NB4 (cell line): Measurements from ENCODE around the gene CSPG4.
"Not testable (repeated sequence)": the region's sequence is repeated elsewhere in the genome, so short reads cannot be mapped to it uniquely, and the experiment has no call there.

Experiments used
- DNase-seq: peaks from one replicate; pipeline ENCODE4 v3.0.0; 2010; ENCODE audit warnings: low read depth
- H3K4me3 ChIP-seq: one replicate; pipeline ENCODE4 v1.5.1; 2011; ENCODE audit warnings: mild to moderate bottlenecking, low read depth, low read length, moderate library complexity
- MYC ChIP-seq: IDR thresholded peaks from 2 replicates; pipeline ENCODE4 v1.6.1; 2011; ENCODE audit warnings: low read depth, low read length
- POLR2A ChIP-seq: IDR thresholded peaks from 2 replicates; pipeline ENCODE4 v1.6.1; 2011; ENCODE audit warnings: mild to moderate bottlenecking; ENCODE audit not compliant: insufficient read length; ENCODE audit errors: extremely low read depth
- TF ChIP-seq, protein P1 (sequence below): IDR thresholded peaks from one replicate; pipeline ENCODE4 v1.5.1; 2012; ENCODE audit warnings: low read depth, low read length
- TF ChIP-seq, protein P2 (sequence below): IDR thresholded peaks from 2 replicates; pipeline ENCODE4 v1.6.1; 2011; ENCODE audit warnings: low read depth, low read length

The CSPG4 gene, protein sequence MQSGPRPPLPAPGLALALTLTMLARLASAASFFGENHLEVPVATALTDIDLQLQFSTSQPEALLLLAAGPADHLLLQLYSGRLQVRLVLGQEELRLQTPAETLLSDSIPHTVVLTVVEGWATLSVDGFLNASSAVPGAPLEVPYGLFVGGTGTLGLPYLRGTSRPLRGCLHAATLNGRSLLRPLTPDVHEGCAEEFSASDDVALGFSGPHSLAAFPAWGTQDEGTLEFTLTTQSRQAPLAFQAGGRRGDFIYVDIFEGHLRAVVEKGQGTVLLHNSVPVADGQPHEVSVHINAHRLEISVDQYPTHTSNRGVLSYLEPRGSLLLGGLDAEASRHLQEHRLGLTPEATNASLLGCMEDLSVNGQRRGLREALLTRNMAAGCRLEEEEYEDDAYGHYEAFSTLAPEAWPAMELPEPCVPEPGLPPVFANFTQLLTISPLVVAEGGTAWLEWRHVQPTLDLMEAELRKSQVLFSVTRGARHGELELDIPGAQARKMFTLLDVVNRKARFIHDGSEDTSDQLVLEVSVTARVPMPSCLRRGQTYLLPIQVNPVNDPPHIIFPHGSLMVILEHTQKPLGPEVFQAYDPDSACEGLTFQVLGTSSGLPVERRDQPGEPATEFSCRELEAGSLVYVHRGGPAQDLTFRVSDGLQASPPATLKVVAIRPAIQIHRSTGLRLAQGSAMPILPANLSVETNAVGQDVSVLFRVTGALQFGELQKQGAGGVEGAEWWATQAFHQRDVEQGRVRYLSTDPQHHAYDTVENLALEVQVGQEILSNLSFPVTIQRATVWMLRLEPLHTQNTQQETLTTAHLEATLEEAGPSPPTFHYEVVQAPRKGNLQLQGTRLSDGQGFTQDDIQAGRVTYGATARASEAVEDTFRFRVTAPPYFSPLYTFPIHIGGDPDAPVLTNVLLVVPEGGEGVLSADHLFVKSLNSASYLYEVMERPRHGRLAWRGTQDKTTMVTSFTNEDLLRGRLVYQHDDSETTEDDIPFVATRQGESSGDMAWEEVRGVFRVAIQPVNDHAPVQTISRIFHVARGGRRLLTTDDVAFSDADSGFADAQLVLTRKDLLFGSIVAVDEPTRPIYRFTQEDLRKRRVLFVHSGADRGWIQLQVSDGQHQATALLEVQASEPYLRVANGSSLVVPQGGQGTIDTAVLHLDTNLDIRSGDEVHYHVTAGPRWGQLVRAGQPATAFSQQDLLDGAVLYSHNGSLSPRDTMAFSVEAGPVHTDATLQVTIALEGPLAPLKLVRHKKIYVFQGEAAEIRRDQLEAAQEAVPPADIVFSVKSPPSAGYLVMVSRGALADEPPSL (N-terminal part only)

DNA sequence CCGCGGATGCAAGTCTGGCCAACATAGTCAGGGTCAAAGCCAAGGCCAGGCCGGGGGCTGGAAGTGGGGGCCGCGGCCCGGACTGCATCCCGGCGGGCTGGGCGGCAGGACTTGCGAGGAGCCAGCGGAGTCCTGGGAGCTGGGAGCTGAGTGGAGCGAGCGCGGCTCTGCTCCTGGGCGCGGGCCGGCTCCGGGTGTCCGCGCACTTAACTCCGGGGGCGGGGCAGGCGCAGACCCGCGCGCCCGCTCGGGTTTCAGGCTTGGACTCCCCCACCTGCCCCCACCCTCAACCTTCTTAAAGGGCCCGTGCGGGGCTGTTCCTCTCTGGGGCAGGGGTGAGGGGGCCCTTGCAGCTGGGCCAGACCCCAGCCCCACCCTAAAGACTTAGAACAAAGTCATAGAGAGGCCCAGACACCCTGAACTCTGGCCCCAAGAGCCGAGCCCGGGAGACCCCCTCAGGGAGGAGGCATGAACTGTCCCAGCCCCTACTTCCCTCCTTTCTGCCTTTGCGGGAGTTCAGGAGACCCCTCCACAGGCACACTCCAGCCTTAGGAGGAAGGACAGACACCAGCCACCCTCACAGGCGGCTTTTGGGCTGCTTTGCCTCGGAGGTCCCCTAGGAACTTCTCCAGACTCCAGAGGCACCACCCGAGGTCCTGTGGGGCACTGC lies at the start of gene CSPG4:
TSS of gene CSPG4 (minus strand) at position 181 of the 670 bp plus-strand sequence. CDS start at position 88, 93 bp downstream.
- DNase-seq = no peak
- TF ChIP-seq MYC (no peak), POLR2A (no peak)
- TF ChIP-seq, protein P1, sequence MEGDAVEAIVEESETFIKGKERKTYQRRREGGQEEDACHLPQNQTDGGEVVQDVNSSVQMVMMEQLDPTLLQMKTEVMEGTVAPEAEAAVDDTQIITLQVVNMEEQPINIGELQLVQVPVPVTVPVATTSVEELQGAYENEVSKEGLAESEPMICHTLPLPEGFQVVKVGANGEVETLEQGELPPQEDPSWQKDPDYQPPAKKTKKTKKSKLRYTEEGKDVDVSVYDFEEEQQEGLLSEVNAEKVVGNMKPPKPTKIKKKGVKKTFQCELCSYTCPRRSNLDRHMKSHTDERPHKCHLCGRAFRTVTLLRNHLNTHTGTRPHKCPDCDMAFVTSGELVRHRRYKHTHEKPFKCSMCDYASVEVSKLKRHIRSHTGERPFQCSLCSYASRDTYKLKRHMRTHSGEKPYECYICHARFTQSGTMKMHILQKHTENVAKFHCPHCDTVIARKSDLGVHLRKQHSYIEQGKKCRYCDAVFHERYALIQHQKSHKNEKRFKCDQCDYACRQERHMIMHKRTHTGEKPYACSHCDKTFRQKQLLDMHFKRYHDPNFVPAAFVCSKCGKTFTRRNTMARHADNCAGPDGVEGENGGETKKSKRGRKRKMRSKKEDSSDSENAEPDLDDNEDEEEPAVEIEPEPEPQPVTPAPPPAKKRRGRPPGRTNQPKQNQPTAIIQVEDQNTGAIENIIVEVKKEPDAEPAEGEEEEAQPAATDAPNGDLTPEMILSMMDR = no peak
- TF ChIP-seq, protein P2, sequence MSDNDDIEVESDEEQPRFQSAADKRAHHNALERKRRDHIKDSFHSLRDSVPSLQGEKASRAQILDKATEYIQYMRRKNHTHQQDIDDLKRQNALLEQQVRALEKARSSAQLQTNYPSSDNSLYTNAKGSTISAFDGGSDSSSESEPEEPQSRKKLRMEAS = no peak
- H3K4me3 ChIP-seq = no peak within 1 kb of the TSS

DNA sequence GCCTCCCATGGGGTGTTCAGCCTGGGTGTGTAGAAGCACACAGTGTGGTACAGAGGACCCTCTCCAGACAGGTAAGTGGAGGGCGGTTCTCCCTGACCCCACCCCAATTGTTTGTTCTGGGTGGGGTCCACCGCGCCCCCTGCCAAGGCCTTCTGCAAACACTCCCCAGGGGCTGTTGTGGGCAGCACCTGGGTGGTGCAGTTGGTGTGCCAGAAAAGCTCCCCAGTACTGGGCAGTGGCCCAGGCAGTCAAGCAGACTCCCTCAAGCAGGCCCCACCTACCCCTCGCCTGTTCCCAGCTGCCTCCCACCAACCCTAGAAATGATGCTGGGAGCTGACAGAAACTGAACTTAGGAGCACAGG lies 49.7 kb upstream of the CSPG4 start:
- not testable (repeated sequence) for H3K4me3 ChIP-seq, DNase-seq

DNA sequence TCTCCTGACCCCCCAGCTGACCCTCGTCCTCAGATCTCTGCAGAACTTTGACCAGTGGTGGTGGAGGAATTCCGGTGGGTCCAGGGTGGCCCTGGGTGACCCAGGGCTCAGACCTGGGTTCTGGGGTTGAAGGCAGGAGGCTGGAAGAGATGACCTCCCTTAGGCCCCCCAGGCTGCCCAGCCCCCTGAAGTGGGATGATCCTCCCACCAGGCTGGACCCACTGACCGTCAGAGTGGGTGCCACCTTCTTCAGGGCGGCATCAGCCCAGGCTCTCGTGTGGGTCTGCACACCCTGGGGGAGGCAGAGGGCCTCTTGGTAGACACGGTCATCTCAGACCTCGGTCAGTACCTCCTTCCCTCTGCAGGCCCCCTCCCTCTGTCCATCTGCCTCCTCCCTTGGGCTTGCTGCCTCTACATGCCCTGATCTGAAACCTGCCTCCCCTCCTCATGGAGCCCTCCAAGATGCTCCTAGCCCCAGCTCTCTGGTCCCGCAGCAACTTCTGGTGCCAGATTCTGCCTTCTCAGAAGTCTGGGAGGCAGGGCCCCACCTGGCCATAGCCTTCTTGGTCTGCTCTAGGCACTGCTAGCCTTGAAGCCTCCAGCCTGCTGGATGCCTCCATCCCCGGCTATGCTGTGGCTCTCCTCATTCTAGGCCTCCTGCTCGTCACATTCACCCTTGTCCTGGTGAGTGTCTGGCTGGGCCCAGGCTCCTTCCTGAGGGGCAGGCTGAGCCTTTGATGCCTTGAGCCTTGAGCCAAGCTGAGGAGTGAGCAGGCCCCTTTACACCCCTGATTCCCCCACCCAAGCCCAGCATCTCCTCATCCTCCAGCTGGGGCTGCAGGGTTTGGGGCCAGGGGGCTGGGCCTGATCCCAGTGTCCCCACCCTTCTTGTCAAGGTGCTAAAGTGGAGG lies 49.1 kb upstream of the CSPG4 start:
- no peak for DNase-seq
- H3K4me3 ChIP-seq = no peak overlapping the region
- TF ChIP-seq MYC (no peak), POLR2A (no peak)
- TF ChIP-seq, protein P1 = no peak
- TF ChIP-seq, protein P2 = no peak

DNA sequence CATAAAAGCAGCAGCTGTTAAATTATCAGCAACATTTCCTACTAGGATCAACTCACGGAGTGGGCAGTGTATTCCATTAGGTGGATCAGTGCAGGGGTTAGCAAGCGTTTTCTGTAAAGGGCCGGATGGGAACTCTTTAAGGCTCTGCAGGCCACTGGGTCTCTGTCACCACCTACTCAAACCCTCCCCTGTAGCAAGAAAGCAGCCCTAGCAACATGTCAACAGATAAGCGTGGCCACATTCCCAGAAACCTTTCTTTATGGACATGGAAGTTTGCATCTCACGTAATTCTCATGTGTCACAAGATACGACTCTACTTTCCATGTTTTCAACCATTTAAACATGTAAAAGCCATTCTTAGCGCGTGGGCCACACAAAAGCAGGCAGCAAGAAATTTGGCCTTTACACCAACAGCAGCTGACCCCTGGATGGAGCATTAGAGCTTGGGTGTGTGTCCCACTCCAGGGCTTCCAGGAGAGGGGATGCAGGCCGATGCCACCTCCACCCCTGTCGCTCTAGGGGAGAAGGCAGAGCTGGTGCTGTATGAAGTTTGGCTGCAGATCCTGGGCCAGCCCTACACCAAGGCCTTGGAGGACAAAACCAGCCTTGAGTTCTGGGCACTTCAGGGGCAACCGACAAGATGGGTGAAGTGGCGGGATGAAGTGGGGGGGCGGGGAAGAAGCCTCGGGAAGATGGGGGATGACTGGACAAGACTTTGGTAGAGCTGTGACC lies 48.2 kb upstream of the CSPG4 start:
- DNase-seq = no peak
- H3K4me3 ChIP-seq = no peak overlapping the region
- TF ChIP-seq, protein P1 = no peak
- TF ChIP-seq POLR2A (no peak), MYC (no peak)
- TF ChIP-seq, protein P2 = no peak

DNA sequence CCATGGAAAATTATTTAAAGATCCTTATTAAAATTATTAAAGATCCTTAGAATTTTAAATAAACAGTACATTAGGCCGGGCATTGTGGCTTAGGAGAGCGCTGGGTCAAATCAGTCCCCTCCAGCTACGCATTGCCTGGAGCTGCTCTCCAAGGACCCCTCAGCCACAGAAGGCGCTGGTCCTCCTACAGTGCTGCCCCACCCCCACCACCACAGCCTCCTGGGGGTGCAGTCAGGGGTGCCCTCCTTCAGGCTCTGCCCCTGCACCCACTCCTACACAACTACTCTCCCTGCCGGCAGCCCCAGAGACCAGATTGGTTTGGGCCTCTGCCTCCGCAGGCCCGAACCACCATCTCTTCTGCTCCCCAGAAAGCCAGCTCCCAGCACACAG lies 47.5 kb upstream of the CSPG4 start:
- not testable (repeated sequence) for DNase-seq, H3K4me3 ChIP-seq
